ENCODE measurements around the gene PALB2. TPM values are rescaled to one million over a fixed set of nuclear protein-coding genes. Genes with fewer than 3 reads are reported as not detected.

PALB2 gene
- total and polyA plus RNA-seq, 9 of the 15 experiments (the other 6 are each of a cell fraction or from before 2014, with no cell fraction given) = 7.0 to 25.8 (median 15.2) TPM

DNA sequence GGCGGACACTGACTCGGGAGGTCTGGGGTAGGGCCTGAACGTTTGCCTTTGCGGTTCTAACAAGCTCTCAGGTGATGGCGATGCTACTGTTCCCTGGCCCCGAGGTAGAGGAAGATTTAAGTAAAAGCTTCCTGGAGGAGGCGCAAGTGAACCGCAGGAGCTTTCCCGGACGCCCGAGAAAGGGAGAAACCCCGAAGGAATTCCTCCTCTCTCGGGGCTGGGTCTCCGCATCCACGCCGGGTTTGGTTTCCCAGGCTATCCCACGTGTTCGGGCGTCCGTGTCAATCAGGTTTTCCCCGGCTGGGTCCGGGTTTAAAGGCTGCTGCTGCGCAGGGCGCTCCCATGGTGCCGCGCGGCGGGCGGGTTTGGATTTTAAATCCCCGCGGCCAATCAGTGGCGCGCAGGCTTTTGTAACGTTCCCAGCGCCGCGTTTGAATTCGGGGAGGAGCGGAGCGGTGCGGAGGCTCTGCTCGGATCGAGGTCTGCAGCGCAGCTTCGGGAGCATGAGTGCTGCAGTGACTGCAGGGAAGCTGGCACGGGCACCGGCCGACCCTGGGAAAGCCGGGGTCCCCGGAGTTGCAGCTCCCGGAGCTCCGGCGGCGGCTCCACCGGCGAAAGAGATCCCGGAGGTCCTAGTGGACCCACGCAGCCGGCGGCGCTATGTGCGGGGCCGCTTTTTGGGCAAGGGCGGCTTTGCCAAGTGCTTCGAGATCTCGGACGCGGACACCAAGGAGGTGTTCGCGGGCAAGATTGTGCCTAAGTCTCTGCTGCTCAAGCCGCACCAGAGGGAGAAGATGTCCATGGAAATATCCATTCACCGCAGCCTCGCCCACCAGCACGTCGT, 37.5 kb upstream of the PALB2 start, which contains the start of gene PLK1 (continued):
- TF ChIP-seq NUFIP1 (IDR thresholded peaks at IDR 0.05; ENCODE audit: partially characterized antibody) (no peak), ZBTB8A (IDR thresholded peaks at IDR 0.05; ENCODE audit: partially characterized antibody) (no peak), HMGN3 (IDR thresholded peaks at IDR 0.05; ENCODE audit: borderline replicate concordance, extremely low read depth, insufficient read length, low read depth, low read length) (no peak), GABPA (tag; conservative IDR thresholded peaks at IDR 0.05; ENCODE audit: low read depth) (0 out of 2 replicates have a peak, but pooled peaks have one; percentile 21), RNF2 (IDR thresholded peaks at IDR 0.05) (peak; percentile 37; the same call in 1 of the 2 replicates), ZNF347 (CRISPR knock-in tag; IDR thresholded peaks at IDR 0.05; ENCODE audit: low read depth) (no peak), HNRNPL (IDR thresholded peaks at IDR 0.05; ENCODE audit: low read depth, low read length) (no peak), MYNN (IDR thresholded peaks at IDR 0.05) (no peak), MYNN (CRISPR knock-in tag; IDR thresholded peaks at IDR 0.05) (no peak), ZC3H11A (IDR thresholded peaks at IDR 0.05; ENCODE audit: low read depth, low read length) (no peak), NFXL1 (CRISPR knock-in tag; IDR thresholded peaks at IDR 0.05) (0 out of 2 replicates have a peak, but pooled peaks have one; percentile 49), IRF2 (CRISPR knock-in tag; IDR thresholded peaks at IDR 0.05) (no peak), ETV1 (tag; conservative IDR thresholded peaks at IDR 0.05; ENCODE audit: low read depth) (no peak), HIVEP1 (CRISPR knock-in tag; IDR thresholded peaks at IDR 0.05) (0 out of 2 replicates have a peak, but pooled peaks have one; percentile 8)
- TF ChIP-seq, protein P1, sequence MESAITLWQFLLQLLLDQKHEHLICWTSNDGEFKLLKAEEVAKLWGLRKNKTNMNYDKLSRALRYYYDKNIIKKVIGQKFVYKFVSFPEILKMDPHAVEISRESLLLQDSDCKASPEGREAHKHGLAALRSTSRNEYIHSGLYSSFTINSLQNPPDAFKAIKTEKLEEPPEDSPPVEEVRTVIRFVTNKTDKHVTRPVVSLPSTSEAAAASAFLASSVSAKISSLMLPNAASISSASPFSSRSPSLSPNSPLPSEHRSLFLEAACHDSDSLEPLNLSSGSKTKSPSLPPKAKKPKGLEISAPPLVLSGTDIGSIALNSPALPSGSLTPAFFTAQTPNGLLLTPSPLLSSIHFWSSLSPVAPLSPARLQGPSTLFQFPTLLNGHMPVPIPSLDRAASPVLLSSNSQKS (CRISPR knock-in tag; IDR thresholded peaks at IDR 0.05) = no peak
- TF ChIP-seq, protein P2, sequence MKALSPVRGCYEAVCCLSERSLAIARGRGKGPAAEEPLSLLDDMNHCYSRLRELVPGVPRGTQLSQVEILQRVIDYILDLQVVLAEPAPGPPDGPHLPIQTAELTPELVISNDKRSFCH (CRISPR knock-in tag; IDR thresholded peaks at IDR 0.05) = no peak
- TF ChIP-seq, protein P2 (tag; IDR thresholded peaks at IDR 0.05) = peak; percentile 19; the same call in 1 of the 2 replicates
- TF ChIP-seq, protein P3, sequence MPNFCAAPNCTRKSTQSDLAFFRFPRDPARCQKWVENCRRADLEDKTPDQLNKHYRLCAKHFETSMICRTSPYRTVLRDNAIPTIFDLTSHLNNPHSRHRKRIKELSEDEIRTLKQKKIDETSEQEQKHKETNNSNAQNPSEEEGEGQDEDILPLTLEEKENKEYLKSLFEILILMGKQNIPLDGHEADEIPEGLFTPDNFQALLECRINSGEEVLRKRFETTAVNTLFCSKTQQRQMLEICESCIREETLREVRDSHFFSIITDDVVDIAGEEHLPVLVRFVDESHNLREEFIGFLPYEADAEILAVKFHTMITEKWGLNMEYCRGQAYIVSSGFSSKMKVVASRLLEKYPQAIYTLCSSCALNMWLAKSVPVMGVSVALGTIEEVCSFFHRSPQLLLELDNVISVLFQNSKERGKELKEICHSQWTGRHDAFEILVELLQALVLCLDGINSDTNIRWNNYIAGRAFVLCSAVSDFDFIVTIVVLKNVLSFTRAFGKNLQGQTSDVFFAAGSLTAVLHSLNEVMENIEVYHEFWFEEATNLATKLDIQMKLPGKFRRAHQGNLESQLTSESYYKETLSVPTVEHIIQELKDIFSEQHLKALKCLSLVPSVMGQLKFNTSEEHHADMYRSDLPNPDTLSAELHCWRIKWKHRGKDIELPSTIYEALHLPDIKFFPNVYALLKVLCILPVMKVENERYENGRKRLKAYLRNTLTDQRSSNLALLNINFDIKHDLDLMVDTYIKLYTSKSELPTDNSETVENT (CRISPR knock-in tag; IDR thresholded peaks at IDR 0.05) = no peak
- TF ChIP-seq, protein P4, sequence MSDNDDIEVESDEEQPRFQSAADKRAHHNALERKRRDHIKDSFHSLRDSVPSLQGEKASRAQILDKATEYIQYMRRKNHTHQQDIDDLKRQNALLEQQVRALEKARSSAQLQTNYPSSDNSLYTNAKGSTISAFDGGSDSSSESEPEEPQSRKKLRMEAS (CRISPR knock-in tag; IDR thresholded peaks at IDR 0.05) = peak; percentile 96
- TF ChIP-seq, protein P5, sequence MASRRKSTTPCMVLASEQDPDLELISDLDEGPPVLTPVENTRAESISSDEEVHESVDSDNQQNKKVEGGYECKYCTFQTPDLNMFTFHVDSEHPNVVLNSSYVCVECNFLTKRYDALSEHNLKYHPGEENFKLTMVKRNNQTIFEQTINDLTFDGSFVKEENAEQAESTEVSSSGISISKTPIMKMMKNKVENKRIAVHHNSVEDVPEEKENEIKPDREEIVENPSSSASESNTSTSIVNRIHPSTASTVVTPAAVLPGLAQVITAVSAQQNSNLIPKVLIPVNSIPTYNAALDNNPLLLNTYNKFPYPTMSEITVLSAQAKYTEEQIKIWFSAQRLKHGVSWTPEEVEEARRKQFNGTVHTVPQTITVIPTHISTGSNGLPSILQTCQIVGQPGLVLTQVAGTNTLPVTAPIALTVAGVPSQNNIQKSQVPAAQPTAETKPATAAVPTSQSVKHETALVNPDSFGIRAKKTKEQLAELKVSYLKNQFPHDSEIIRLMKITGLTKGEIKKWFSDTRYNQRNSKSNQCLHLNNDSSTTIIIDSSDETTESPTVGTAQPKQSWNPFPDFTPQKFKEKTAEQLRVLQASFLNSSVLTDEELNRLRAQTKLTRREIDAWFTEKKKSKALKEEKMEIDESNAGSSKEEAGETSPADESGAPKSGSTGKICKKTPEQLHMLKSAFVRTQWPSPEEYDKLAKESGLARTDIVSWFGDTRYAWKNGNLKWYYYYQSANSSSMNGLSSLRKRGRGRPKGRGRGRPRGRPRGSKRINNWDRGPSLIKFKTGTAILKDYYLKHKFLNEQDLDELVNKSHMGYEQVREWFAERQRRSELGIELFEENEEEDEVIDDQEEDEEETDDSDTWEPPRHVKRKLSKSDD (conservative IDR thresholded peaks at IDR 0.05; ENCODE audit: low read length) = no peak

Data from K562 (cell line).